Fibroblast of lung (primary cell): Measurements from ENCODE around the gene TGFBR3. TPM values are rescaled to one million over a fixed set of nuclear protein-coding genes. Genes with fewer than 3 reads are reported as not detected.
A peak's percentile ranks its signal among the peaks of the same experiment; 100 is the strongest.

Experiments used
- DNase-seq, 2 donors: peaks; one replicate each; pipeline versions ENCODE4 v3.0.0 to v3.0.0-alpha.2; 2010; ENCODE audit warnings: low read depth in 2 of 2
- H2AFZ ChIP-seq: 2 replicates; pipeline ENCODE4 v1.5.1; 2012; ENCODE audit warnings: low read length, control low read depth, inconsistent platforms
- H3K27ac ChIP-seq: 2 replicates; pipeline ENCODE4 v1.5.1; 2011; ENCODE audit warnings: low read length, control low read depth; ENCODE audit not compliant: insufficient read depth
- H3K27me3 ChIP-seq: 2 replicates; pipeline ENCODE4 v1.5.1; 2011; ENCODE audit warnings: mild to moderate bottlenecking, low read length; ENCODE audit not compliant: control insufficient read depth, insufficient read depth
- H3K36me3 ChIP-seq: 2 replicates; pipeline ENCODE4 v1.5.1; 2011; ENCODE audit warnings: low read length; ENCODE audit not compliant: control insufficient read depth, insufficient read depth
- H3K4me1 ChIP-seq: 2 replicates; pipeline ENCODE4 v1.5.1; 2011; ENCODE audit warnings: low read length; ENCODE audit not compliant: control insufficient read depth, insufficient read depth; ENCODE audit errors: extremely low read depth
- H3K4me2 ChIP-seq: 2 replicates; pipeline ENCODE4 v1.5.1; 2011; ENCODE audit warnings: low read length, control low read depth; ENCODE audit not compliant: insufficient read depth; ENCODE audit errors: extremely low read depth
- H3K4me3 ChIP-seq, 4 experiments: fragments of 200-600 bp in 1 of 4; sonication (generic) in 1 of 4; replicated peaks in 1 of 4; 2 replicates each; pipeline ENCODE4 v1.5.1; 2011 to 2016; ENCODE audit warnings: low read length in 4 of 4, low read depth in 3 of 4, mild to moderate bottlenecking in 3 of 4, control low read depth in 2 of 4, inconsistent platforms in 1 of 4, mixed read lengths in 1 of 4; ENCODE audit not compliant: insufficient read depth in 1 of 4; ENCODE audit errors: control extremely low read depth in 1 of 4
- H3K79me2 ChIP-seq: 2 replicates; pipeline ENCODE4 v1.5.1; 2012; ENCODE audit warnings: mild to moderate bottlenecking, low read length, inconsistent platforms; ENCODE audit not compliant: control insufficient read depth, insufficient read depth
- H3K9ac ChIP-seq: 2 replicates; pipeline ENCODE4 v1.5.1; 2011; ENCODE audit warnings: mild to moderate bottlenecking, low read length, control low read depth; ENCODE audit not compliant: insufficient read depth
- H3K9me3 ChIP-seq: 2 replicates; pipeline ENCODE4 v1.5.1; 2012; ENCODE audit warnings: low read depth, low read length; ENCODE audit not compliant: control insufficient read depth, insufficient read depth
- H4K20me1 ChIP-seq: 2 replicates; pipeline ENCODE4 v1.5.1; 2011; ENCODE audit warnings: low read length; ENCODE audit not compliant: control insufficient read depth, insufficient read depth; ENCODE audit errors: extremely low read depth
- EZH2 ChIP-seq: IDR thresholded peaks from 2 replicates; pipeline ENCODE4 v1.5.1; 2012; ENCODE audit warnings: low read length, control low read depth, mild to moderate bottlenecking; ENCODE audit errors: missing control alignments
- polyA plus RNA-seq, 2 donors: library from polyadenylated mRNA; depleted of rRNA in 1 of 2; stranded (reverse) in 1 of 2; unstranded in 1 of 2; fragments of >200 nt; gene quantifications; 2 replicates each; pipeline ENCODE4 v1.2.1, GENCODE V29; 2011 to 2012; ENCODE audit warnings: missing spikeins in 1 of 2
- total RNA-seq: library from RNA; depleted of rRNA; stranded (reverse); fragments of >200 nt; gene quantifications from 2 replicates; pipeline ENCODE4 v1.2.1, GENCODE V29; 2014
- TF ChIP-seq, protein P1 (sequence below), 2 donors: IDR thresholded peaks in 1 of 2; conservative IDR thresholded peaks in 1 of 2; 1 replicate in 1 of 2; 2 replicates in 1 of 2; pipeline ENCODE4 v1.5.1; 2011 to 2012; ENCODE audit warnings: low read length in 2 of 2, control low read depth in 1 of 2, inconsistent platforms in 1 of 2, low read depth in 1 of 2, mild to moderate bottlenecking in 1 of 2

TGFBR3 gene
- total and polyA plus RNA-seq, 2 donors (not counting 1 experiment from before 2014, with no cell fraction given): 68.3 to 98.1 TPM

DNA sequence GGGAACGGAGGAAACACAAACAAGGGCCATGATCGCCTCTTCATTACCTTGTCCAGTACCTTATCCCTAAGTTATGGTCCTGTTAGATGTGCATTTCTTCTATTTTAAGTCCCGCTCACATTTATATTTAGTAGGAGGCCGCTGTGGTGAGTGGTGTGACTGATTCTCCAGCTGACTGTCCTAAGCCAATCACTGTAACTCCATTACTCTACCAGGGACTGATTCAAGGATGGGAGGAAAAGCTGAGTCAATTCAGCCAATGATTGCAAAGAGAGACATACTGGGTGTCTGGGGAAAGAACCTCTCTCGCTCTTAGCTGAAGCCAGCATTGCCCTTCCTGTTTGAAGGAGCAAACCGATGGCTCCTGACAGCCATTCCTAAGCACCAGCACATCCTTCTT, 59.7 kb downstream of the TGFBR3 start:
- Histone ChIP-seq H3K4me2 (no peak overlapping the region), H3K9ac (no peak overlapping the region), H2AFZ (no peak overlapping the region), H3K27me3 (no peaks in the 10 kb centered on the region), H3K9me3 (no peaks in the 10 kb centered on the region), H3K27ac (peak overlapping the region; percentile 8), H3K4me1 (peaks cover 9% of the 10 kb centered on the region), H3K36me3 (no peaks in the 10 kb centered on the region), H4K20me1 (no peaks in the 10 kb centered on the region), H3K79me2 (peaks cover 14% of the 10 kb centered on the region), H3K4me3 (no peak overlapping the region)
- DNase-seq: no peak
- no peak for TF ChIP-seq EZH2
- TF ChIP-seq, protein P1, sequence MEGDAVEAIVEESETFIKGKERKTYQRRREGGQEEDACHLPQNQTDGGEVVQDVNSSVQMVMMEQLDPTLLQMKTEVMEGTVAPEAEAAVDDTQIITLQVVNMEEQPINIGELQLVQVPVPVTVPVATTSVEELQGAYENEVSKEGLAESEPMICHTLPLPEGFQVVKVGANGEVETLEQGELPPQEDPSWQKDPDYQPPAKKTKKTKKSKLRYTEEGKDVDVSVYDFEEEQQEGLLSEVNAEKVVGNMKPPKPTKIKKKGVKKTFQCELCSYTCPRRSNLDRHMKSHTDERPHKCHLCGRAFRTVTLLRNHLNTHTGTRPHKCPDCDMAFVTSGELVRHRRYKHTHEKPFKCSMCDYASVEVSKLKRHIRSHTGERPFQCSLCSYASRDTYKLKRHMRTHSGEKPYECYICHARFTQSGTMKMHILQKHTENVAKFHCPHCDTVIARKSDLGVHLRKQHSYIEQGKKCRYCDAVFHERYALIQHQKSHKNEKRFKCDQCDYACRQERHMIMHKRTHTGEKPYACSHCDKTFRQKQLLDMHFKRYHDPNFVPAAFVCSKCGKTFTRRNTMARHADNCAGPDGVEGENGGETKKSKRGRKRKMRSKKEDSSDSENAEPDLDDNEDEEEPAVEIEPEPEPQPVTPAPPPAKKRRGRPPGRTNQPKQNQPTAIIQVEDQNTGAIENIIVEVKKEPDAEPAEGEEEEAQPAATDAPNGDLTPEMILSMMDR (conservative IDR thresholded peaks at IDR 0.05 in 1 of 2, IDR thresholded peaks at IDR 0.05 in 1 of 2; ENCODE audit: low read depth in 1 of 2, low read length in 2 of 2): no peak

GRCh38 chr1:91821126-91821868, 64.7 kb downstream of the TGFBR3 start:
- Histone ChIP-seq H3K79me2 (peaks cover 4% of the 10 kb centered on the region), H3K27me3 (no peaks in the 10 kb centered on the region), H4K20me1 (no peaks in the 10 kb centered on the region), H3K9ac (no peak overlapping the region), H3K9me3 (no peaks in the 10 kb centered on the region), H3K4me1 (no peaks in the 10 kb centered on the region), H2AFZ (no peak overlapping the region), H3K4me3 (no peak overlapping the region), H3K27ac (no peak overlapping the region), H3K4me2 (no peak overlapping the region), H3K36me3 (no peaks in the 10 kb centered on the region)
- DNase-seq: no peak
- TF ChIP-seq, protein P1 (conservative IDR thresholded peaks at IDR 0.05 in 1 of 2, IDR thresholded peaks at IDR 0.05 in 1 of 2; ENCODE audit: low read depth in 1 of 2, low read length in 2 of 2): no peak
- no peak for TF ChIP-seq EZH2

DNA sequence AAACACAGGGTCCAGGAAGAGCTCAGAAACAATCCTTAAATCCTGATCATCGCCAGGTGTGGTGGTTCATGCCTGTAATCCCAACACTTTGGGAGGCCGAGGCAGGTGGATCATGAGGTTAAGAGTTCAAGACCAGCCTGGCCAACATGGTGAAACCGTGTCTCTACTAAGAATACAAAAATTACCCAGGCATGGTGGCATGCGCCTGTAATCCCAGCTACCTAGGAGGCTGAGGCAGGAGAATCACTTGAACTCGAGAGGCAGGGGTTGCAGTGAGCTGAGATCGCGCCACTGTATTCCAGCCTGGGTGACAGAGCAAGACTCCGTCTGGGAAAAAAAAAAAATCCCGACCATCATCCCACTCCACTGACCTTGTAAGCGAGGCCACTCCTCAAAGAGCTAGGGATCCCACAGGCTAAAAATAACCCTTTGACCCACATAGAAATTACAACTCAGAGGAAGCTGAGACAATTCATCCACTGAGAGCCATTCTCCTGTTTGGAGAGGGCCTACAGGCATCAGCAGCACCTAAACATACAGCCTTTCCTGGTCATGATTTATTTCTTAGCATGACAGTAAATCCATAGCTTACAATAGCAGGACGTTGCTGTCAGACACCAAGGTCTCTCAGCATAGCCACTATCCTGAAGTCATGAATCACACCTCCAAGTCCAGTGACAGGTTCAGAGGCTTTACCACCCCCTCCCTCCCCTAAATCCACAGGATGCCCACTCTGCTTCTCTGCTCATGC, 66.7 kb downstream of the TGFBR3 start:
- Histone ChIP-seq H2AFZ (no peak overlapping the region), H3K79me2 (peaks cover 3% of the 10 kb centered on the region)

More for the DNA sequence above, 66.7 kb downstream of the TGFBR3 start:
- Histone ChIP-seq H3K9me3 (no peaks in the 10 kb centered on the region), H3K27ac (no peak overlapping the region), H3K9ac (no peak overlapping the region), H3K27me3 (no peaks in the 10 kb centered on the region), H3K36me3 (no peaks in the 10 kb centered on the region), H3K4me1 (no peaks in the 10 kb centered on the region), H3K4me2 (no peak overlapping the region), H3K4me3 (no peak overlapping the region), H4K20me1 (no peaks in the 10 kb centered on the region)
- no peak for DNase-seq
- no peak for TF ChIP-seq EZH2
- TF ChIP-seq, protein P1 (conservative IDR thresholded peaks at IDR 0.05 in 1 of 2, IDR thresholded peaks at IDR 0.05 in 1 of 2; ENCODE audit: low read depth in 1 of 2, low read length in 2 of 2): no peak
